Germinal center (tissue), 1 donor: ENCODE results near the gene BEST1.
A peak's percentile ranks its signal among the peaks of the same experiment; 100 is the strongest.
"Not testable (repeated sequence)": the region's sequence is repeated elsewhere in the genome, so short reads cannot be mapped to it uniquely, and the experiment has no call there.

ENCODE experiments used
- DNase-seq: peaks from one replicate; pipeline ENCODE4 v3.0.0; 2012; ENCODE audit warnings: mixed read lengths, low spot score

Gene BEST1

DNA sequence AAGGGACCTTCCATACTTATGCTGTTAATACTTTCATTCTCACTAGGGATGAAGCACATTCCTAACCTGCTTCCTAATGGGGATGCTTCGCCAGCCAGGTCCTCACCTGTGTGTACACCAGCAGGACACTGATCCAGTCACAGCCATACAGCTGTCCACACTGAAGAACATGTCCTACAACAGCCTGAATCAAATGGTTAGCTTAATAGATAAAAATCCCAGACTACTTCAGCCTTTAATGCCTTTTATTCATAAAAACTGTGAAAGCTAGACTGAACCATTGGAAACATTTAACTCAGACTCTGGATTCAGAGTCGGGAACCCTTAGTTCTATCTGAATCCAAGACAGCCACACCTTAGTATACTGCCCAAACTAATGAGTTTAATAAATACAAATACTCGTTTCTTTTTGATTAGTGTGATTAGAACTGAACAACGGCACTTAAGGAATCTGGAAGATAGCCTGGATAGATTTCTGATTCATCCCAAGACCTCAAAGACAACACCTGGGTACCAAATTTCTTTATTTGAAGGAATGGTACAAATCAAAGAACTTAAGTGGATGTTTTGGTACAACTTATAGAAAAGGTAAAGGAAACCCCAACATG, 14.0 kb downstream of the BEST1 start:
- no peak for DNase-seq

DNA sequence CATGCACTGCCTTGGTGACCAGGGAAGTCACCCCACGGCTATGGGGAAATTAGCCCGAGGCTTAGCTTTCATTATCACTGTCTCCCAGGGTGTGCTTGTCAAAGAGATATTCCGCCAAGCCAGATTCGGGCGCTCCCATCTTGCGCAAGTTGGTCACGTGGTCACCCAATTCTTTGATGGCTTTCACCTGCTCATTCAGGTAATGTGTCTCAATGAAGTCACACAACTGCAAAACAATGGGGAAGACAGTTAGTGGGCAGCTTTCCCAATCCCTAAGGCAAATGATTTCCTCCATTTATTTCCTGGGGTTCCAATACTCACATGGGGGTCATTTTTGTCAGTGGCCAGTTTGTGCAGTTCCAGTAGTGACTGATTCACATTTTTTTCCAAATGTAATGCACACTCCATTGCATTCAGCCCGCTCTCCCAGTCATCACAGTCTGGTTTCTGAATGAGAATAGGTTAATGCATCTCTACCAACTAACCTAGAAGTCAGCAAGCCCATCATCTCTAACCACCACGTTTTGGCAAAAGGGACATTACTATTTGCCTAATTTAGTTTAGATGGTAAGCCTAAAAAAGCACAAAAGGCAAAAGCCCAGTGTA, 14.6 kb downstream of the BEST1 start:
- not testable (repeated sequence) for DNase-seq

DNA sequence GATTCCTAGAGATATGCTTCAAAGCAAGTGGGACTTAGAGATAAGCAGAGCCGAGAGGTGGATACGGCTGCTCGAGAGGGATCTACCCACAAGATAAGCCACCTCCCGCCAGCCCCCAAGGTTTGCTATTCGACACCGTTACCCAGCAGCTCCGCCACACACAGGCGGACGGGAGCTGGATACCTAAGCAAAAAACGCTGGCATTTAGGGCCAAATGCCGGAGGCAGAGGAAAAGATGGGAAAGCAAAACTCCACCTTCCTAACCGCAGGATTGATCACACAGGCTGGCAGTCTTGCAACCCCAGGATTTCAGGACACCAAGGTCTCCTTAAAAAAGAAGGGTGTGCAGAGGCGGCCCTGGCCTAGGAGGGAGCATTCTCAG, 16.6 kb downstream of the BEST1 start:
- no peak for DNase-seq

DNA sequence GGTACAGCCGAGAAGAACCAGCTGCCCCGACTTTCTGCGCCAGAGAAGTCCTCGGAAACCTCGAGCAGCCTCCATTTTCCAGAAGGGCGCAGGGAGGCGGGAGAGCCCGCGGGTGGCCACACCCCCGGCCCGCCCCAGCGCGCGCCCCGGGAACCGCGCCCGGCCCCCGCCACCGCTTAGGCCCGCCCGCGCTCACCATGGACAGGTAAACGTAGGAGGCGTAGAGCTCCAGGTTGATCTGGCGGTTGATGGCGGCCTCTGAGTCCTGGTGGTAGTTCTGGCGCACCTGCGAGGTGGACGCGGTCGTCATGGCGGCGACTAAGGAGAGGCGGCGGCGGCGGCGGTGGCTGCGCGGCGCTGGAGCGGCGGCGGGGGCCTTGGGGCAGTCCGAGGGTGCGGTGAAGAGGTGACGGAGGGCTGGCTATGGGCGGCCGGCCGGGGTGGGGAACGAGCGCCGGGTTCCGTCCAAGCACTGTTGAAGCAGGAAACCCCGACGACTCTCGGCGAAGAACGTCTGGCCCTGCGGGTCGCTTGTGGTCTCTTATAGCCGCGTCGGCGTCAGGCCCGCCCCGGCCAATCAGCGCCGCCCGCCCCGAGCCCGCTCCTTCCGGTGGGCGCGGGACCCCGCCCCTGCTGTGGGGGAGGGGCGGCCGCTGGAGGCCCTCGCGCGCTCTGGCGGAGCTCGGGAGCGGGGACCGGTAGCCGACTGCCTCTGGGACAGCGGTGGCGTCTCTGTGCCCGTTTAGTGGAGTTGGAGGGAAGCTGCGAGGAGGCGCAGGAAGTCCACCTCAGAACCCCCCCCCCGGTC, 17.2 kb downstream of the BEST1 start, which contains the start of gene FTH1:
TSS of gene FTH1 (minus strand) at position 519 of the 808 bp plus-strand sequence. CDS start at position 310, 209 bp downstream.
- DNase-seq = peak; percentile 92

DNA sequence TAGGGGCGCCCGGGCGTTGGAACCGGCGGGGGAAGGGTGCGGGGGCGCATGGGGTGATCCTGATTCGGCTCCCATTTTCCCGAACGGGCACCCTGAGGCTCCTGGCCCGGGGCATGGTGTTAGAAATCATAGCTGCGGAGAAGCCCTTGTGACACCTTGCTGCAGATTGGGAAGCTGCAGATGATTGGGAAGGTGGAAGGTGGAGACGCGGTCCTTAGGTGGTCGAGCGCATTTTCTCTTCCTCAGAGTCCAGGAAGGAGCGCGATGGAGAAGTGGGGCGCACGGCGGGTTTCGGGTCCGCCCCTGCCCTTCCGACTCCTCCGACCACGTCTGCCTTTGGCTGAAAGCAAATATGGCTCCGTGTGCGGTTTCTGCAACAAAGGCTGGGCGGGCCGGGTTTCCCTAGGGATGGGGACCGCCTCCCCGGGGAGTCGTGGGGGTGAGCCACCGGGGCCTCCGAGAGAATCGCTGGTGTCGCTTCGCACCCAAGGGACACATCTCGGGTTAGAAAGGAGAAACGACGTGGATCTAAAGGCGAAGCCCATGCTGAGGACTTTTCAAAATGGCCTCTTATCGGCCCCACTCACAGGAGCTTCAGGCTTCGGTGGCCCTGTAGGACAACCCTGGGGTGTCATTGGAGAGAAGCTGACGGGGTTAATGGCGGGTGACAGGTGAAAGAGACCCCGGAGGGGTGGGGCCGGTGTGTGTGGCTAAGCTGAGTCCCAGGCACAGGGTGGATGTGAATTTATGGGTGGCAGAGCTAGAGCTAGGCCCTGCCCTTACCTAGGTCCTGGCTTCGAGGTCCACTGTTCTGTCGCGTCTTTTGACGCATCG, 18.0 kb downstream of the BEST1 start:
- DNase-seq = peak; percentile 62

DNA sequence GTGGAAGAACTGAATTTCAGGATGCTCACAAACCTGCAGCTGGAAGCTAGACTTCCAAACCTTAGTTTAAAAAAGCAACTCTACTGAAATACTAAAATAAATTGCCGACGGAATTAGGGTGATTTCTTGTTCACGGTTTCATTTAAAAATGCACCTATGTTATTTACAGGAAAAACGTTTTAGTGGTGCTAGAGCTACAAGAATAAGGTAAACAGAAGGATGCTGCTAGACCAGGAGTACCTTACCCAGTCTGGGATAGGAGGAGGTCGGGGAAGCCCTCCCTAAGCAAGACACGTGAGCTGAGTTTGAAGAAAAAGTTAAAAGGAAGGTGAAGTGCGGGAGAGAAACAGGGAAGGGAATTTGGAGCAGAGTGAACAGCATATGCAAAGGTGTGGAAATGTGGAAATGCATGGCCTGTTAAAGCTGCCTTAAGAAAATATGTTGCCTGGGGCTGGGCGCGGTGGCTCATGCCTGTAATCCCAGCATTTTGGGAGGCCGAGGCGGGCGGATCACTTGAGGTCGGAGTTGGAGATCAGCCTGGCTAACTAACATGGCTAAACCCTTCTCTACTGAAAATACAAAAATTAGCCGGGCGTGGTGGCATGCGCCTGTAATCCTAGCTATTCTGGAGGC, 18.7 kb downstream of the BEST1 start:
- DNase-seq = no peak

DNA sequence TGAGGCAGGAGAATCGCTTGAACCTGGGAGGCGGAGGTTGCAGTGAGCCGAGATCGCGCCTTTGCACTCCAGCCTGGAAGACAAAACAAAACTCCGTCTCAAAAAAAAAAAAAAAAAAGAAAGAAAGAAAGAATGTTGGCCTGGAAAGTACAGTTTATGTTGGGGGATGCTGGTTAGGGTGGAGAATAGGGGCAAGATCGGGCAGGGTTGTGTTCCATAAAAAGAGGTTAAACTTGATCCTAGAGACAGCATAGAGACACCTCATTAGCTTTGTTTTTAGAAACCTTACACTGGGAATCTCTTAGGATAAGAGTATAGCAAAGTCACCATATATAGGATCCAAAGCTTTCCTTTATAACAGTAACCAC, 19.2 kb downstream of the BEST1 start:
- no peak for DNase-seq

DNA sequence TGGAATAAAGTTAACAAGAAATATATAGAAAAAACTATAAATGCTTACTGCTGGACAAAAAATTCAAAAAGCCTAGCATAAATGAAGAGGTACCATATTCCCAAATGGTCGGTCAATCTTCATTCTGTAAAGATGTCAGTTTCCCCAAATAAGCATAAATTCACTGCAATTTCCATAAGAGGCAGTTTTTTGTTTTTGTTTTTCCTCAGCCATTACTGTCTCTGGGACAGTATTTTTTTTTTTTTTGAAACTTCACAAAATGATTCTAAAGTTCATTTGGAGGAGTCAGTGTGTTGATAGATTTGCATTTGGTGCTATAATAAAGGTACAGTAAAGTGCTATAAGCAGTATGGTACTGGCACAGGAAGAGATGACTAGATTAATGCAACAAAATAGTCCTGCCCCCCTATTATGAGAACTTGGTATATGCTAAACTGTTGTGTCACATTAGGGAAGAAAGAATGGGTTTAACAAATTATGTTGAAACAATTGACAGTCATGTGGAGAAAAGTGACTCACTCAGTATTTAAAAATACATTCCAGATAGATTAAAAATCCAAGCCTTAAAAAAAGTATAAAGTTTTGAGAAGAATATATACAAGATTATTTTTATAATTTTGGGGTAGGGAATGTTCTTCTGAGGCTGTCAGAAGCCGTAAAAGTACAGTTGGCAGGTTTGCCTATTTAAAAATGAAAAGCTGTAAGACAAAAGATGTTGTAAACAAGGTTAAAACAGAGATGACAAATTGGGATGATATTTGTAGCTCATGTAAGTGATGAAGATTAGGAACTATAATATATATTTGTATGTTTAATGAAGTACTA, 19.9 kb downstream of the BEST1 start:
- no peak for DNase-seq

DNA sequence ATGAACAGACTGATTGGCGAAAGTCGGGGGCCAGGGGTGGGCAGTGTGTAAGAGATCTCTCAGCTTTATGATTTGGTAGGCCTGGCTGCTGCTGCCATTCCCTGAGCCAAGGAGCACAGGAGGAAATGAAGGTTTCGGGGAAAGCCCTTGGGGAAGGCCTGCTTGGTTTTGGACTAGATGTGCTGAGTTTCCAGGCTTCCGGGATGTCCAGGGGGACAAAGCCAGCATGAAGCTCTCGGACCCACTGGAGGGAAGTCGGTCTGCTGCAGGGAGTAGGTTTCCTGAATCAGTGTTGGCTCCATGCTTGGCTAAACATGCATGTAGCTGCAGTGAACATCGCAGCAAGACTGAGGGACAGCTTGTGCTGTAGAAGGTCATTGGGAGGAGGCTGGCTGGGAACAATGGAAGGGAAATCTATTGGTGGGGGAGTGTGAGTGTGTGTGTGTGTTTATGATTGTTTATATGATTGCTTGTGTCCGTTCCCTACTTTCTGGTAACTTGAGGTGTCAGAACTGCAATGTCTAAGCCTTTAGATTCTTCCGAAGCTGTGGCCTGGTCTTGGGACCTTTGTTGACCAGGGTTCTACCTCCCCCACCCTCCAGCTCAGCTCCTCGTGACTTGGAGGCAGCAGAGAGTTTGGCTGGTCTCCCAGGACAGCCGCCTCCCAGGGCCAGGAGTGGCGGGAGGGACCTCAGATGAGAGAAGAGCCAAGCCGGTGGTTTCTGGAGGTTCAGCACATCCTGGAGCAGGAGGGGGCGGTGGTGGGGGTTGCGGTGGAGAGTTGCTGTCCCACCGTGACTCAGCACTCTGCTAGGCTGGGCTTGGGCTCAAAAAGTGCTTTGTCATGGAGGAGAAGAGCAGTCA, 21.3 kb downstream of the BEST1 start:
- DNase-seq = no peak

DNA sequence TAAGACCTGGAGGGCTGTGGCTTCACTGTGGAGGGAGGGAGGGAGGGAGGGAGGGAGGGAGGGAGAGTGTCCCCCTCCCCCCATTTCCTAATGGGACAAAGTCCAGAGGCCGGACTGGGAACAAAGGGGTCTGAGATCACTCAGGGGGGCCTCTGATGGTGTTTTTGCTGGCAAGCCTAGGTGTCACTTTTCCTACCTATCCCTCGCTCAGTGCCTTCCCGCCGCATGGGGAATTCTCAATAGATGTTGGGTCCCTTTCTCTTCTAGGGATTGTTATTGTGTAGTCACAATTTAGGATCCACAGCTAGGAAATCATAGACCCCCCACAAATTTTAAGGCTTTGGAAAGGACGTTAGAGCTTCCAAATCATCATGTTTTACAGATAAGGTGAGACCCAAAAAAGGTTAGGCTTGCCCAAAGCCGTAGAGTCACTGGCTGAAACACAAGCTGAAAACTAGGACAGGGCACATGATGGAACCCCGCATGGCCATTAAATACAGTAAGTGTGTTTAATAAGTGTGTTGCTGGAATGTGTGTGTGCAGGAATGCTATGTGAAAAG, 22.0 kb downstream of the BEST1 start:
- no peak for DNase-seq

DNA sequence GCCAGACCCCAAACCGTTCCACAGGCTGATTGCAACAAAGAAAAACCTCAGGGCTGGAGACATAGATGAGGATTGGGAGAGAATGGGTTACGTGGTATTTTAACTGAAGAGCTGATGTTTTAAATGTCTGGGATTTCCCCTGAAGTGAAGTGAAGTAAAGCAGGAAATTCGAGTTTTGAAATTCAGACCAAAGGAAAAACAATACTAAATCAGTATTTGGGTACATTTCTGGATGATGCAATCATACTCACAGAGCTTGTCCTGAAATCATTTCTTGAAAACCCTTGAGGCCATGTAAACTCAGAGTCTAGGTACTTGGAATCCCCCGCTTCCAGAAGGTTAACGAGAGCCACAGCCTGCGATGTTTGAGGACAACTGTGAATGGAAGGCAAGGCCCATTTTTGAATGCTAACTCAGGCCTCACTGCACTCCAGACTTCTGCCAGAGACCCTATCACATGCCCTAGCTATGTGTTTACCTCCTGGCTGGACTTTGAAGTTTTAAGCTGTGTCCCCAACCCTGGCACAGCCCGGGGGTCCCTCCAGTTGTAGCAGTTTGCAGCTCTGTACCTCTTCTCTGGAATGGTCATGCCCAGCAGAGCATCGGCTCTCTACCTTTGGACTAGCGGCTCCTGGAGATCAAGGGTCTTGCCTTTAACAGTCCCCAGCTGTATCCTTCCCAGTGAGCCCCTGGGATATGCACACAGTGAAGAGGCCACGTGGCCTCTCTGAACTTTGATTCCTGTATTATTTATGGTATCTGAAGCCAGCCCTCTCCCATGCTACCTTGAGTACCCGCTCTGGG, 22.7 kb downstream of the BEST1 start:
- no peak for DNase-seq

DNA sequence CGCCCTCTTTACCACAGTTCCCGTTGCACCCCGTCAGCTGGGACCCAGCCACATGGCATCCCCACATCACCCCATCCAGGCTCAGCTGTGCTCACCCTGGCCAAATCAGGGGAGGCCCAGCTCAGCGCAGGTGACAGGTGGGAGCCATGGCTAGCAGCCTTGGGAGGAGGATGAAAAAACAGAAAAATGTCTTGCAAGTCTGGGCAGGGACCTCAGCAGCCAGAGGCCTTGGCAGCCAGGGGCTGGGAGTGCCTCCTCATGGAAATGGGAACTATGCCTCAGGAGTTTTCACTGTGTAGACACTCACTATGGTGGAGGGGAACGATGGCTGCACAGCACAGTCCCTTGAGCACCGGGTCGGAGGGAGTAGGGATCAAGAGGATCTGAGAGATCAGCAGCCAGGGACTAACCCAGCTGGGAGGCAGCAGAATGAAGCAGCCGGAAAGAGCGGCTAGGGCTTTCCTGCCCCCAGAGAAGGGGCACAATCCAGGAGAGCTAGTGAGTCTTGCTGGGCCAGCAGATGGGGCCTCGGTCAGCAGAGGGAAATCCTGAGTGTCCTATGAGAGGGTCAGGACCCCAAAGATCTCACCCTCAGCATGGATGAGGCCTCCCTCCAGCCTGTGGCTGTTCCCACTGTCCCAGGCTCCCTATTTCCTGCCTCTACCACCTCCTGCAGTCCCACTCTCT, 23.5 kb downstream of the BEST1 start:
- no peak for DNase-seq

DNA sequence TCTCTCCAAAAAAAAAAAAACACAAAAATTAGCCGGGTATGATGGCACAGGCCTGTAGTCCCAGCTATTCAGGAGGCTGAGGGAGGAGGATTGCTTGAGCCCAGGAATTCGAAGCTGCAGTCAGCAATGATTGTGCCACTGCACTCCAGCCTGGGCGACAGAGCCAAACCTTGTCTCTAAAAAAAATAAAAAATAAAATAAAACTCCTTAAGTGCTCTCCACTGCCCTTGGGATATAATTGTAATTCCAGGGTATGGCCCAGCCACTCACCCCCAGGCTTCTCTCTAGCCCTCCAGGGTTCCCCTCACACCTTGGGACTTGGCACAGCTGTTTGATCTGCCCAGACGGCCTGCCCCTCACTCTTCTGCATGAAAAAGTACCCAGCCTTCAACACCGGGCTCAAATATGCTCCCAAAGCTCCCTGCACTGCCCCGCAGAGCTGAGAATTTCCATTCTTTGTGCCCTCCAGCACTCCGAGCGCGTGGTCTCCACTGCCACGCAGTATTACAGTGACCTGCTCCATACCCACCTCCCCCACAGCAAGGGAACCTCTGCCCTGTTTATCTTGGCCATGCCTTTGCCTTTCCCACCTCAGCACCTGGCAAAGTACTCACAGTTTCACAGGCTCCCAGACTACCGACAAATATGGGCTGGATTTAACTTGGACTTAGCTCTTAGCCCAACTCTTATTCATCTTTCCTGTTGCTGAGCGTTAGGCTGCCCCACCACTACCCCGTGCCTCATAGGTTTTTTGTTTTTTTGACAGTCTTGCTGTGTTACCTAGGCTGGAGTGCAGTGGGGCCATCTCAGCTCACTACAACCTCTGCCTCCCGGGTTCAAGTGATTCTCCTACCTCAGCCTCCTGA, 24.8 kb downstream of the BEST1 start:
- DNase-seq = no peak

DNA sequence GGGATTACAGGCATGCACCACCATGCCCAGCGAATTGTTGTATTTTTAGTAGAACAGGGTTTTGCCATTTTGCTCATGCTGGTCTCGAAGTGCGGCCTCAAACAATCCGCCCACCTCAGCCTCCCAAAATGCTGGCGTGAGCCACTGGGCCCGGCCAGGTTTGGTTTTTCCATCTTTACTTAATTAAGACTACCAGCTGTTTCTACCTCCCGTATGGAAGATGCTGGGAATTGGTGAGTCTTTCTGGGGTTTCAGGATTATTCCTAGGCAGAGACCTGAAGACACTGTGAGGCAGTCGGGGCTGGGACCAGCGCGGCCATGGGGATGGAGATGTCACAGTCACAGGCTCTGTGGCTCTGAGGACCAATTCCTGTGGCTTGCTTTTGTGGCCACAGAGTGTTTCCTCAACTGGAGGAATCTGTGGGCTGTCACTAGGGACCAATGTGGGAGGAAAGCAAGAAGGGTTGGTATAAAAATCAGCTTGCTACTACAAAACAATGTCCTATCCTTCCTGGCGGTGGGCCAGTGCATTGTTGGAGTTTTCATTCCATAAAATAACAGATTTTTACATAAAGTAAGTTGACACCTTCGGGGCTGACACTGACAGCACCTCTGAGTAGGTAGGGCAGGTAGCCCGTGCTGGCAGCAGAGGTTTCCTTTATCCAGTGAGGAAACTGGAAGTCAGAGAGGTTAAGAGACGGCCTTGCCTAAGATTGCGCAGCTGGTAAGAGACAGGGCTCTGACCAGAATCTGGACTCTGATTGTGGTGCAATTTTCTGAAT, 25.7 kb downstream of the BEST1 start:
- DNase-seq = no peak

DNA sequence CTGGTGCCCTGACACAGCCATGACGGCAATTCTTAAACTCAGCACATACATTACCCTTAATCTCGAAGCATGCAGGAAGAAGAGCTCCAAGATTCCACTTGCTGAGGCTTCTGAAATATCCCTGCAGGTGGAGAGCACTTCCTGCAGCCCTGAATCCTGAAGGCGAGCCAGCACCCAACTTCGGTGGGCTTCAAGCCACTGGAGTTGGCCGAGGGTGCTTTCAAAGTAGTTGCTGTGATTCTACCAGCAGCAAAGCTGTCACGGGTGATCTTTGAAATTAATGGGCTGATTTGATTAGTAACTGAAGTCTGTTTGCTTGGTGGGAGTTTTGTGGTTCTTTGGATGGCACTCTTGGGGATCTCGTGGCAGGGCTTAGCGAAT, 26.3 kb downstream of the BEST1 start:
- no peak for DNase-seq

DNA sequence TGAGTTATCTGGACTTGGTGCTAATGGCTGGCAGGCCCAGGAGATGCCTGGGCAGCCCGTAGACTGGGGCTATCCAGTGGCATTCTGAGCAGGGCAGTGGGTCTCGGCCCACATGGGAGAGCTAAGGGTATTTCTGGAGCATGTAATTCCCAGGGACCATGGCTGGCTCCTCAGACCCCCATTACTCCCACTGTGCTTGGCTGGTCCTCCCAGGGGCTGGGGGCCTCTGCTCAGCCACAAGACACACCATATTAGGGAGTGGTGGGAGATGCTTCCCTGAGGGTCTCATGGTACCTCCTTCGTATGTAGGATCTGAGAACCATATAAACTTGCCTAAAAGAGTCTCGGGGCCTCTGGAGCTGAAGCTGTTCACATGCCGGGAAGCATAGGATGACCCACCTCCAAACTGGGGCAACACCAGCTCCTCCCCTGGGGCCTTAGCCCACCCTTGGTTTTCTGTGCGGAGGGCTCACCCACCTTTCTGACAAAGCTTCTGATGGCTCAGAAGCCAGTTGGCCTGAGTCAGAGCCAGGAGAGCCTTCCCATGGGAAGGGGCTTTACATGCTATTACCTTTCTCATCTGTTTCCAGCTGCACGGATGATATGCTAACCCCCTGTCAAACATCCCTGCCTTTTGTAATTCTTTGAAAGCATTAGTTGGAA, 26.8 kb downstream of the BEST1 start:
- no peak for DNase-seq
